Glutamatergic neuron (in vitro differentiated cells): ENCODE data around the gene DNER. TPM values are rescaled to one million over a fixed set of nuclear protein-coding genes. Genes with fewer than 3 reads are reported as not detected.
"Not testable (repeated sequence)": the region's sequence is repeated elsewhere in the genome, so short reads cannot be mapped to it uniquely, and the experiment has no call there.

Source experiments
- DNase-seq: peaks from one replicate; pipeline ENCODE4 v3.0.0; 2022
- H3K27ac Mint-ChIP-seq: one replicate; pipeline ENCODE4 v1.8.0; 2020; ENCODE audit warnings: mild to moderate bottlenecking, mixed read lengths, inconsistent platforms; ENCODE audit not compliant: unreplicated experiment
- H3K27me3 Mint-ChIP-seq: one replicate; pipeline ENCODE4 v1.8.0; 2020; ENCODE audit warnings: mild to moderate bottlenecking, moderate library complexity, mixed read lengths, inconsistent platforms; ENCODE audit not compliant: unreplicated experiment
- H3K36me3 Mint-ChIP-seq: one replicate; pipeline ENCODE4 v1.8.0; 2020; ENCODE audit warnings: mild to moderate bottlenecking, mixed read lengths, inconsistent platforms; ENCODE audit not compliant: unreplicated experiment
- H3K4me1 Mint-ChIP-seq: one replicate; pipeline ENCODE4 v1.8.0; 2020; ENCODE audit warnings: mild to moderate bottlenecking, low read depth, mixed read lengths, inconsistent platforms; ENCODE audit not compliant: unreplicated experiment
- H3K4me3 Mint-ChIP-seq: one replicate; pipeline ENCODE4 v1.8.0; 2020; ENCODE audit warnings: mild to moderate bottlenecking, mixed read lengths, inconsistent platforms; ENCODE audit not compliant: unreplicated experiment
- H3K9me3 Mint-ChIP-seq: one replicate; pipeline ENCODE4 v1.8.0; 2020; ENCODE audit warnings: mild to moderate bottlenecking, moderate library complexity, mixed read lengths, inconsistent platforms; ENCODE audit not compliant: unreplicated experiment
- total RNA-seq: library from RNA; stranded (reverse); fragmentation: NEBNext Ultra II Directional; extraction: Animal tissue kit (Norgen Biotek cat#: 25700); gene quantifications from one replicate; pipeline ENCODE4 v1.2.1, GENCODE V29; 2021; ENCODE audit not compliant: unreplicated experiment
- TF ChIP-seq, protein P1 (sequence below): fragments of 200-600 bp; sonication (generic); IDR thresholded peaks from one replicate; pipeline ENCODE4 v1.5.0; 2021; ENCODE audit not compliant: partially characterized antibody, unreplicated experiment

DNER gene
- total RNA-seq, 1 donor from 2014 or later: 36.0 TPM

DNA sequence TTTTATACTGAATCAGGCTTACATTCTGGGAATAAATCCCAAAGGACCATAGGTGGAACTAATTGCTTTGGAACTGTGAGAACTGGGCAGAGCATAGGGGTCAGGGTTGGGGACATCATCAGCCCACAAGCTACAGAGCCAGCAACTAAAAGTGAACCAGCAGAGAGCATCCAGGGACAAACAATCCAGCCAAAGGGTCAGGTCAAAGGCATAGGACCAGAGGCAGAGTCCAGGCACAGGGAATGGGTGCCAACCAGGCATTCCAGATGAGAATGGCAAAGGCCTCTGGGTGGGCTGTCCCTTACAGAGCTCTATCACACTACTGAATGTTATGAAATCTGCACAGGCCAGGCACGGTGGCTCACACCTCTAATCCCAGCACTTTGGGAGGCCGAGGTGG is 12.3 kb upstream of the DNER start:
- Mint-ChIP-seq H3K9me3 (peaks cover 1% of the 10 kb centered on the region), H3K27ac (no peak overlapping the region), H3K27me3 (no peaks in the 10 kb centered on the region), H3K36me3 (no peaks in the 10 kb centered on the region), H3K4me3 (no peak overlapping the region), H3K4me1 (no peaks in the 10 kb centered on the region)
- DNase-seq: no peak
- TF ChIP-seq, protein P1, sequence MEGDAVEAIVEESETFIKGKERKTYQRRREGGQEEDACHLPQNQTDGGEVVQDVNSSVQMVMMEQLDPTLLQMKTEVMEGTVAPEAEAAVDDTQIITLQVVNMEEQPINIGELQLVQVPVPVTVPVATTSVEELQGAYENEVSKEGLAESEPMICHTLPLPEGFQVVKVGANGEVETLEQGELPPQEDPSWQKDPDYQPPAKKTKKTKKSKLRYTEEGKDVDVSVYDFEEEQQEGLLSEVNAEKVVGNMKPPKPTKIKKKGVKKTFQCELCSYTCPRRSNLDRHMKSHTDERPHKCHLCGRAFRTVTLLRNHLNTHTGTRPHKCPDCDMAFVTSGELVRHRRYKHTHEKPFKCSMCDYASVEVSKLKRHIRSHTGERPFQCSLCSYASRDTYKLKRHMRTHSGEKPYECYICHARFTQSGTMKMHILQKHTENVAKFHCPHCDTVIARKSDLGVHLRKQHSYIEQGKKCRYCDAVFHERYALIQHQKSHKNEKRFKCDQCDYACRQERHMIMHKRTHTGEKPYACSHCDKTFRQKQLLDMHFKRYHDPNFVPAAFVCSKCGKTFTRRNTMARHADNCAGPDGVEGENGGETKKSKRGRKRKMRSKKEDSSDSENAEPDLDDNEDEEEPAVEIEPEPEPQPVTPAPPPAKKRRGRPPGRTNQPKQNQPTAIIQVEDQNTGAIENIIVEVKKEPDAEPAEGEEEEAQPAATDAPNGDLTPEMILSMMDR: no peak

DNA sequence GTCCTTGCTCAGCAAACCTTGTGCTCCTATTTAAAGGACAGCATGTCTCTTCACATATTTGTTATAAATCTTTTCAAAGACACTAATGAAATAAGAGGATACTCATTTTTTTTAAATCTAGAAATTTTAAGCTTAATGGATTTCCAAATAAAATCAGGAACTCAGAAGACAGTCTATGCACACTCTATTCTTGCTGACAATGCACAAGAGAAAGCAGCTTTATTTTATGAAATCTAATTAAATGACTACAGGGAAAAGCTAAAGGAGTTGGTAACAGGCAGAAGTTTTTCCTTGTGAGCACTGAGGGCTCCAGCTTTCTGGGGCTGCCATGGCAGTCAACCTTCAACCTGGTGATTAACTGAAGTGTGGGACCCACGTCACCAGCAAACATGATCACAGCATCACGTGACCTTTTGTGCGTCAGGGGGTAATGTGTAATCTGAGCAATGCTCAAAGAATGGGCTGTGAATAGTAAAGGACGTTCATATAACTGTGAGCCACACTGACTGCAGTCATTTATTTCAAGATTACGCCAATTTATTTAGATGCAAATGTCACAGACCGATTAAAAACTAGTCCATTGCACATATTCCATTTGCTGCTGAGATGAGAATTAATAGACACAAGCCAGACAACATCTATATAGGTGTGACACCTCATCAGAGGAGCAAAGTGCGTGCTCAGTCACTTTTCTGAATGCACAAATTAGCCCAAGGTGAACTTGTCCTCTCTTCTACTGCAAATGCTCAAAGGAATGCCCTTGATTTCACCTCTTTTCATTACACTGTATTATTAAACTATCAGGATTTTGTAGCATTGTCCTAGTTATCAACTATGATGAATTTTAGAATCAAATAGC is 11.6 kb upstream of the DNER start:
- TF ChIP-seq, protein P1: no peak
- no peak overlapping the region for H3K4me3 Mint-ChIP-seq
- no peak for DNase-seq

DNA sequence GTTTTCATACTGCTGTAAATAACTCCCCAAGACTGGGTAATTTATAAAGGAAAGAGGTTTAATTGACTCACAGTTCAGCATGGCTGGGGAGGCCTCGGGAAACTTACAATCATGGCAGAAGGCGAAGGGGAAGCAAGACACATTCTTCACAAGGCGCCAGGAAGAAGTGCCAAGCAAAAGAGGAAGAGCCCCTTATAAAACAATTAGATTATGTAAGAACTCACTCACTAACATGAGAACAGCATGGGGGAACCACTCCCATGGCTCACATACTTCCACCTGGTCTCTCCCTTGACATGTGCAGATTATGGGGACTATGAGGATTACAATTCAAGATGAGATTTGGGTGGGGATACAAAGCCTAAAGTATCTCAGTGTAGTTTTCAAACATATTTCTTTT is 8.8 kb upstream of the DNER start:
- not testable (repeated sequence) for H3K9me3 Mint-ChIP-seq, DNase-seq, H3K4me3 Mint-ChIP-seq, H3K36me3 Mint-ChIP-seq, H3K4me1 Mint-ChIP-seq, H3K27me3 Mint-ChIP-seq, H3K27ac Mint-ChIP-seq

More for the DNA sequence above, 11.6 kb upstream of the DNER start:
- Mint-ChIP-seq H3K27me3 (no peaks in the 10 kb centered on the region), H3K9me3 (peaks cover 1% of the 10 kb centered on the region), H3K27ac (no peak overlapping the region), H3K4me1 (no peaks in the 10 kb centered on the region), H3K36me3 (no peaks in the 10 kb centered on the region)

DNA sequence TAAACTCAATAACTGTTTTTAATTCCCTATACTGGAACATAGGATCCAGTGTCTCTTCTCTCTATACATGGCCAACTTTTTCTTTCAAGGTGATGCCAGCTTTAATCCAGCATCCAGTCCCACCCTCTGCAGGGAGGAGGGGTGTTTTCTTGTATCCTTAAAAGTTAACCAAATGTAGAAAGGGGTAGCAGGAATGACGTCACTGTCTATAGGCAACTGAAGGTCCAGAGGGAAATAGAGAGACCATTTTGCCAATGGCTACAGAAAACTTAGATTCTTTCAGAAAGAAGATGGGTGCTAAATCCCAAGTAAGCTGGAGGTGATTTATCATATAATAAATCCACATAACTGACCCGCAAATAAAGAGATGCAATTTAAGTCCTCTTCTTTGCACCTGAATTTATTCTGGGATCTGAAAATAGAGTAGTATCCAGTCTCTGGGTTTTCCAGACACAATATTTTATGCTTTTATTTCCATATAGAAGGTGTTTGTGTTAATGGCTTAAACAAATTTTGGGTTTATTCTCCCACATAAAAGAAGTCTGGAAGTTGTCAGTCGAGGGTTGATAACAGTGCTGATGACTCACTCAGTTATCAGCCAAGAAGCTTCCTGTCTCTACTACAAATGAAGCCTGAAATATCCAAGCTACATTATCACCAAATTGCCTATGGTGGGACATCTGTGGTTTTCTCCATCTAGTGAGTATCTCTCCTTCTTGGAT is 5.7 kb upstream of the DNER start:
- H3K36me3 Mint-ChIP-seq: no peaks in the 10 kb centered on the region
- peaks cover 1% of the 10 kb centered on the region for H3K9me3 Mint-ChIP-seq
- no peak overlapping the region for H3K27ac Mint-ChIP-seq
- DNase-seq: no peak
- peaks cover 2% of the 10 kb centered on the region for H3K27me3 Mint-ChIP-seq
- TF ChIP-seq, protein P1: no peak
- H3K4me3 Mint-ChIP-seq: no peak overlapping the region
- H3K4me1 Mint-ChIP-seq: peaks cover 2% of the 10 kb centered on the region

DNA sequence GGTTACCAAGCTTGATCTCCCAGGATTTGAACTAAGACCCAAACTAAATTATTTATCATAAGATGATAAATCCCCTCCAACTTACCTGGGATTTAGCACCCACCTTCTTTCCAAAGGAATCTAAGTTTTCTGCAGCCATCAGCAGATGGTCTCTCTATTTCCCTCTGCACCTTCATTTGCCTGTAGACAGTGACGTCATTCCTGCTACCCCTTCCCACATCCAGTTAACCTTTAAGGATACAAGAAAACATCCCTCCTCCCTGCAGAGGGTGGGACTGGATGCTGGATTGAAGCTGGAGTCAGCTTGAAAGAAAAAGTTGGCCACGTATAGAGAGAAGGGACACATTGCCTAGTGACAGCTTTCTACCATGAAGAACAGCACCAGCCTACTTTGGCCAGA is 3.7 kb upstream of the DNER start:
- Mint-ChIP-seq H3K4me3 (no peak overlapping the region), H3K9me3 (peaks cover 3% of the 10 kb centered on the region), H3K36me3 (peaks cover under 1% of the 10 kb centered on the region), H3K27me3 (peaks cover 2% of the 10 kb centered on the region), H3K27ac (no peak overlapping the region), H3K4me1 (peaks cover 2% of the 10 kb centered on the region)
- TF ChIP-seq, protein P1: no peak
- no peak for DNase-seq
